OCI-LY3 (cell line): ENCODE data around the gene SPIRE1.

ENCODE experiments used
- EZH2phosphoT487 ChIP-seq: fragments of 200-600 bp; shearing (Covaris generic); IDR thresholded peaks from 2 replicates; pipeline ENCODE4 v1.6.1; 2018; ENCODE audit warnings: antibody characterized with exemption, mixed run types, low read depth
- TF ChIP-seq, protein P1 (sequence below): fragments of 200-600, 300-600 bp; sonication (generic); IDR thresholded peaks from 2 replicates; pipeline ENCODE4 v1.5.1; 2014; ENCODE audit warnings: antibody characterized with exemption, low read length, low read depth

DNA sequence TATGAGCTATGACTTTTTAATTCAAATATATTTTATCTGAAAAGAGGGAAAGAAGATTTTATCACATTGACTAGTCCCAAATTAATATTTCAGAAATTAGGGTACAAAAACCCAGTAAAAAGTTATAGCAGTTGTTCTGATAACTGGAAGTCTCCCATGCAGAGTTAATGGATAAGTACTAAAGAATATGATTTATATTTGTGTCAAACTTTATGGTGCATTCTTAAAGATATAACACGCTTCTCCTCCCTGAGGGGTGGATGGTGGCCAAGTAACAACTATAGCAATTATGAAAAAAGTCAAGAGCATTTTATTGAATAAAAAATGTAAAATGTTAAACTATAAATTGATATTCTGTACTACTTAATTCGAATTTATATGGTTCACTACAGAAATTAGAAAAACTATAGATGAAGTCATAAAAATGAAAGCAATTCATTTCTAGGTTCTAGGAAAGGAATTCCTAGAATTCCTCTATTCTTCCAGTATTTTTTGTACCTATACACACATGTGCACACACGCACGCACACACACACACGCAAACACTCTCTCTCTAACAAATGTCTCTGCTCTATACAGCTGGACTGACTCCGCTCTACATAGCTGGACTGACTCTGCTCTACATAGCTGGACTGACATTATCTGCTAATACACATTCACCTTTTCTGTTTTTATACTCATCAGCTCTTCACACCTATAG, 138.9 kb downstream of the SPIRE1 start:
- TF ChIP-seq, protein P1, sequence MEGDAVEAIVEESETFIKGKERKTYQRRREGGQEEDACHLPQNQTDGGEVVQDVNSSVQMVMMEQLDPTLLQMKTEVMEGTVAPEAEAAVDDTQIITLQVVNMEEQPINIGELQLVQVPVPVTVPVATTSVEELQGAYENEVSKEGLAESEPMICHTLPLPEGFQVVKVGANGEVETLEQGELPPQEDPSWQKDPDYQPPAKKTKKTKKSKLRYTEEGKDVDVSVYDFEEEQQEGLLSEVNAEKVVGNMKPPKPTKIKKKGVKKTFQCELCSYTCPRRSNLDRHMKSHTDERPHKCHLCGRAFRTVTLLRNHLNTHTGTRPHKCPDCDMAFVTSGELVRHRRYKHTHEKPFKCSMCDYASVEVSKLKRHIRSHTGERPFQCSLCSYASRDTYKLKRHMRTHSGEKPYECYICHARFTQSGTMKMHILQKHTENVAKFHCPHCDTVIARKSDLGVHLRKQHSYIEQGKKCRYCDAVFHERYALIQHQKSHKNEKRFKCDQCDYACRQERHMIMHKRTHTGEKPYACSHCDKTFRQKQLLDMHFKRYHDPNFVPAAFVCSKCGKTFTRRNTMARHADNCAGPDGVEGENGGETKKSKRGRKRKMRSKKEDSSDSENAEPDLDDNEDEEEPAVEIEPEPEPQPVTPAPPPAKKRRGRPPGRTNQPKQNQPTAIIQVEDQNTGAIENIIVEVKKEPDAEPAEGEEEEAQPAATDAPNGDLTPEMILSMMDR: no peak
- no peak for TF ChIP-seq EZH2phosphoT487
